A549 (cell line): ENCODE data around the gene AKR1C3.

Experiments used
- POLR2A ChIP-seq: IDR thresholded peaks from 2 replicates; pipeline ENCODE4 v1.6.1; 2012; ENCODE audit warnings: mild to moderate bottlenecking, low read length
- TF ChIP-seq, protein P1 (sequence below): fragments of >200 bp; sonication (Bioruptor Twin); formaldehyde crosslinking; IDR thresholded peaks from 3 replicates; pipeline ENCODE4 v1.5.1; 2016
- TF ChIP-seq, protein P2 (sequence below): fragments of 250-450 bp; sonication (Bioruptor Pico); IDR thresholded peaks from 2 replicates; pipeline ENCODE4 v1.5.0; 2021; ENCODE audit warnings: mild to moderate bottlenecking, moderate library complexity, borderline replicate concordance

DNA sequence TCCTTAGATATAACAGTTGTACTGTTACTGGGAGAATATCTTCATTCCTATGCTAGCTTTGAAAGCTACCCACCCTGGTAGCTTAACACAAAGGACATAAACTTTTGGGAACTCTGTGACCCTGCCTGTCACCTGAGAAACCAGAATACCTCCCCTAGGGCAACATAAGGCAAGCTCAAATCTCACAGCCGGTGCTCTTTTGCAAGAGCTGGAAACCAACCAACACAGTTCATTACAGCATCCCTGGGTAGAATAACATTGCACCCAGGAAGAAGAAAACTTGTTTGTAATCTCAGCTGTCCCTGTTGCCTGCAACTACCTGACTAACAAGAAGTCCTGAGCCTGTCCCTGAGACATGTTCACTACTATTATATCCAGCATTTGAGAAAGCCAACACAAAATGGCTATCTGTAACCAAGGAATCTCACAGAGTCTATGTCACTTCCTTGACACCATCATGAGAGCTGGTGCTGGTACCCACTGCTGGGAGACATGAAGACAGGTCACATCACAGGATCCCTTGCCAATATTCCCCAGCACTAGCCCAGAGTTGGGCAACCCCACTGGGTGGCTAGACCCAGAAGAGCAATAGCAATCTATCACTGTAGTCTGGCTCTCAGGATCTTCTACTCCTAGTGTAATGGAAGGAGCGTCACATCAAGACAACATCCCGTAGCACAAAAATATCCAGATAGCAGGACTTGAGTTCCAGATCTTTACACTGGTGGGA, 31.3 kb downstream of the AKR1C3 start:
- TF ChIP-seq, protein P1, sequence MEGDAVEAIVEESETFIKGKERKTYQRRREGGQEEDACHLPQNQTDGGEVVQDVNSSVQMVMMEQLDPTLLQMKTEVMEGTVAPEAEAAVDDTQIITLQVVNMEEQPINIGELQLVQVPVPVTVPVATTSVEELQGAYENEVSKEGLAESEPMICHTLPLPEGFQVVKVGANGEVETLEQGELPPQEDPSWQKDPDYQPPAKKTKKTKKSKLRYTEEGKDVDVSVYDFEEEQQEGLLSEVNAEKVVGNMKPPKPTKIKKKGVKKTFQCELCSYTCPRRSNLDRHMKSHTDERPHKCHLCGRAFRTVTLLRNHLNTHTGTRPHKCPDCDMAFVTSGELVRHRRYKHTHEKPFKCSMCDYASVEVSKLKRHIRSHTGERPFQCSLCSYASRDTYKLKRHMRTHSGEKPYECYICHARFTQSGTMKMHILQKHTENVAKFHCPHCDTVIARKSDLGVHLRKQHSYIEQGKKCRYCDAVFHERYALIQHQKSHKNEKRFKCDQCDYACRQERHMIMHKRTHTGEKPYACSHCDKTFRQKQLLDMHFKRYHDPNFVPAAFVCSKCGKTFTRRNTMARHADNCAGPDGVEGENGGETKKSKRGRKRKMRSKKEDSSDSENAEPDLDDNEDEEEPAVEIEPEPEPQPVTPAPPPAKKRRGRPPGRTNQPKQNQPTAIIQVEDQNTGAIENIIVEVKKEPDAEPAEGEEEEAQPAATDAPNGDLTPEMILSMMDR = no peak
- no peak for TF ChIP-seq POLR2A
- TF ChIP-seq, protein P2, sequence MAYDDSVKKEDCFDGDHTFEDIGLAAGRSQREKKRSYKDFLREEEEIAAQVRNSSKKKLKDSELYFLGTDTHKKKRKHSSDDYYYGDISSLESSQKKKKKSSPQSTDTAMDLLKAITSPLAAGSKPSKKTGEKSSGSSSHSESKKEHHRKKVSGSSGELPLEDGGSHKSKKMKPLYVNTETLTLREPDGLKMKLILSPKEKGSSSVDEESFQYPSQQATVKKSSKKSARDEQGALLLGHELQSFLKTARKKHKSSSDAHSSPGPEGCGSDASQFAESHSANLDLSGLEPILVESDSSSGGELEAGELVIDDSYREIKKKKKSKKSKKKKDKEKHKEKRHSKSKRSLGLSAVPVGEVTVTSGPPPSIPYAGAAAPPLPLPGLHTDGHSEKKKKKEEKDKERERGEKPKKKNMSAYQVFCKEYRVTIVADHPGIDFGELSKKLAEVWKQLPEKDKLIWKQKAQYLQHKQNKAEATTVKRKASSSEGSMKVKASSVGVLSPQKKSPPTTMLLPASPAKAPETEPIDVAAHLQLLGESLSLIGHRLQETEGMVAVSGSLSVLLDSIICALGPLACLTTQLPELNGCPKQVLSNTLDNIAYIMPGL (CRISPR knock-in tag) = no peak
